GM19025 (cell line): Measurements from ENCODE around the gene ABHD16A.

Source experiments
- ATAC-seq: cut with Tn5 transposase; IDR thresholded peaks from one replicate; pipeline ENCODE4 v1.9.1; 2021; ENCODE audit warnings: mild to moderate bottlenecking, low read depth, moderate library complexity; ENCODE audit not compliant: unreplicated experiment

The ABHD16A gene

GRCh38 chr6:31663961-31664789 lies 38.9 kb downstream of the ABHD16A start:
- no peak for ATAC-seq

- no peak for ATAC-seq
Measured at GRCh38 chr6:31663126-31663960, 39.8 kb downstream of the ABHD16A start.

DNA sequence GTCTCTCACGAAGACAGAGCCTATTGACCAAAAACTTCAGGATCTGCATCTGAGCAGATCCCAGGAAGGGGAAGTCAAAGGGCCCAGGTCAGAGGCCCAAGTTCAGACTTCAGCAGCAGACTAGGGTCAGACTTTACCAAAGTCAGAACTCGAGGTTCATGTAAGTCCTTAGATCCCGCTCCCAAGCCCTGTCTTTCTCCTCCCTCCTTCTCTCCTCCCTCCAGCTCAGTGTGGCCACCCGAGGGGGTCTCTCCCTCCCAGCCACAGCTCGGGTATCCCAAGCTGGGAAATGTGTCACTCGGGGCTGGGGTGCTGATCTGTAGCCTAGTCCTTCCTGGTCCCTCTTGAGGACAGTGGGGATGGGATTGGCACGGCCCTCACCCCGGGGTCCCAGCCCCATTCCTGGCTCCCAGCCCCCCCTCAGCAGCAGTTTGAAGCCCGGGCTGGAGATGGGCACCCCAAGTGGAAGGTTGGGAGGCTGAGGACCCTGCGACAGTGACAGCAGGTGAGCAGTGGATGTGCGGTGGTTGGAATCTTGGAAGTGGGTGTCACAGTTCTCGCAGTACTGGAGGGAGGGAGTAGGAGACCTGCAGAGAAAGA lies 40.9 kb downstream of the ABHD16A start:
- no peak for ATAC-seq

DNA sequence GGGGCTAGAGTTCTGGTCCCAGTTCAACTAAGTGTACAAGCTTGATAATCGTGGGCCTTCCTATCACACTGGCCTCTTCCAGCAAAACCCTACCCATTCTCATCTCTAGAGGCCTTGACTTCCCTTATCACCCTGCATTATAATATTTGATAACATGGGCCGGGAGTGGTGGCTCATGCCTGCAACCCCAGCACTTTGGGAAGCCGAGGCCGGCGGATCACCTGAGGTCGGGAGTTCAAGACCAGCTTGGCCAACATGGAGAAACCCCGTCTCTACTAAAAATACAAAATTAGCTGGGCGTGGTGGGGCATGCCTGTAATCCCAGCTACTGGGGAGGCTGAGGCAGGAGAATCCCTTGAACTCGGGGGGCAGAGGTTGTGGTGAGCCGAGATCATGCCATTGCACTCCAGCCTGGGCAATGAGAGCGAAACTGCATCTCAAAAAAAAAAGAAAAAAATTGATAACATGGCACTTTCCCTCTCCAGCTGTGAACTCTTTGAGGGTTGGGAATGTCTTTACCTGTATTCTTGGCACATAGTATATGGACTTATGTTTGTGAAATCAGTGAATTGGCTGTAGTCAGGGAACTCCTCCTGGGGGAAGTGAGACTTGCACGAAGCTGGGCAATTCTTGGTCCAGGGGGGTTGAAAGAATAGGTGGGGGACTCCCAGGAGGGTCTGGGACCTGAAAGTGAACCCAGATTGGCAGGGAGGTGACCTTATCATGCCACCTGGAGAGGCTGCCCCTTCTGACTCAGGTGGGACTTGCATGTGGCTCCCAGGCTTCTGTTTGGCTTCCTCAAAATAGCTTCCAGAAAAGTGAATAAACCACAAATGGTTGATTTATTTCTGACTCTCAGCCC lies 41.6 kb downstream of the ABHD16A start:
- no peak for ATAC-seq

DNA sequence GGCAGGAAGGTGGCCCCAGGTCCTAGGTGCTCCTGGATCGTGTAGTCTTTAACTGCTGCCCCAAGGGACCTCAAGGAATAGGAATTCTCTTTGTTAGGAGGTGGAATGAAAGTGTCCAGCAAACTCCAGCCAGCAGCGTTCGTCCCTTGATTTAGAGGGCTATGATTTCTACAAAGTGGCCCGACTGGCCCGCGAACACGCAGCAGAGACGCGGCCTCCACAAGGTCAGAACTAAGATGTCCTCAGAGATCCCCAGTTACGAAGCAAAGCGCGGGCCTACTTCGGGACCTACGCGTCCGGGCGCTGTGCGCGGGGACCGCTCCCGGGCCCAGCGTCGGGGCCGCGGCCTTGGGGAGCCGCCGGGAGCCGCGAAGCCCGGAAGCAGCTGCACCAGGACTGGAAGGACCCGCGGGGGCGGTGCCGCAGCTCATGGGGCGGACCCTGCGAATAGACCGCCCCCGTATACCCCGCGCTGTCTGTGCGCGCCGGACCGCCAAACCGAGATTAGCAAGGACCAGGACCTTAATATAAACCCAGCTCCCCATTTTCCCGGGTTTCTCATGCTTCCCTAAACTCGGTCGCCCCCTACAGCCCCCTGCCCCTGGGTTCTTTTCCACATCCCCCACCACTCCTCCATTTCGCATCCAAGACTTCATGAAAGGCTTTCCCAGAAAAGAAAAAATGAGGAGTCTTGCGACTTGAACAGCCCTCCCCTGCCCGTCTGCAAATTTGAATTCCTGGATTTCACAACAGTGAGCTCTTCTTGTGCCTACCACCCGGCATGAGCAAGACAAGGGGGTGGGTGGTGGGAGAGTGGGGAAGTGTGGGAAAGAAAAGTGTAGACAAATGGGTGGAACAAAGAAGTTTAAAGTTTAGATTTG lies 42.5 kb downstream of the ABHD16A start, which contains the start of gene C6orf47:
Gene C6orf47 (minus strand): TSS at position 398 of the 881 bp plus-strand sequence. CDS start 831 bp downstream, outside the sequence.
- peak; percentile 60 for ATAC-seq

DNA sequence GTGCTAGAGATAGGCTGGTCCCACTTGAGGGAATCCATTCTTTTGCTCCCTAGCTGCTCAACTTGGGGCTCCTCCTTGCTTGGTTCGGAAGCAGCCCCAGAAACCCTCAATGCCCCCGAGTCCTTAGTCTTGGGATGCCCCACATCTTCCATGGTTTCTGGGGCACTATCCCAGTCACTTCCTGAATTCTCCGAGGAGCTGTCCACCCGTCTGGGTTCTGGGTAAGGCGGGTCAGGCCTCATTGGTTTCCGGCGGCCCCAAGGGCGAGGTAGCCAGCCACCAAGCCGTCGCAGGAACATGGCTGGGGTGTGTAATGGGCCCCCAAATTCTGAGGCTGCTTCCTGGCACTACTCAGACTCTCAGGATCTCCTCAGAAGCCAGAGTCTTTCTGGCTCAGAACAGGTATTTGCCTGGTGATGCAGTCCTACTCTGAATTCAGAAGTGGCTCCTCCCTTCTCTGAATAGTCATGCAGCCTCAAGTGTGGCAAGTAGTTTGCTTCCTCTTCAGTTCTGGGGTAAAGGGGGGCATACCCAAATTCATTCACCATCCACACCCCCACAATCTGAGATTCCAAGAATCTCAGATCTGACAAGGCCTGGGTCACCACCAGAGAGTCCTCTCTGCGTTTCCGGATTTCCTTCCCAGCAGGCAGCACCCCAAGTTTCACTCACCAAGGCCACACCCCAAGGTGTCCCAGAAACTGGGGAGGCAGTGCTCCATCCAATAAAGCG lies 43.3 kb downstream of the ABHD16A start:
- ATAC-seq, result no peak

GRCh38 chr6:31658983-31659648 lies 44.0 kb downstream of the ABHD16A start:
- ATAC-seq, result no peak

DNA sequence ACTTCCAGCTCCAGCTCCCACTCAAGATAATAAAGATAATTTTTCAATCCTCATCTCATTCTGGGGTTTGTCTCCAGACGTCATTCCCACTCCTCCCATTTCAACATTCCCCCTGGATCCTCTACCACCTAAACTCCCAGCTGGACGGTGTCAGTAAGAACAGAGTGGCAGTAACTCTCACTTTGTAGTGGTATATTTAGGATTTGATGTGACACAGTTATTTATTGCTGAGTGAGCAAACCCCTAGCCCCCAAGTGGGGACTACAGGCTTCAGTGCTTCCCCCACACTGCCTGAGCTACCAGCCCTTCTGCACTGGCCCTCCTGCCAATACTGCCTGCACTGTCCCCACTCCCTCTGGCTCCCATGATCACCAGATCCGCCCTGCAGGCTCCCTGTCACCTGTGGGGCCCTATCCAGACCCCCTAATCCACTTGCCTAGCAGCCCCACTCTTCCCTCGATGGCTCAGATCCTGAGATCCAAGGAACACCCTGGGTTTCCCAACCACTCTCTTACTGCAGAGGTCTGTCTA lies 44.9 kb downstream of the ABHD16A start:
- no peak for ATAC-seq

DNA sequence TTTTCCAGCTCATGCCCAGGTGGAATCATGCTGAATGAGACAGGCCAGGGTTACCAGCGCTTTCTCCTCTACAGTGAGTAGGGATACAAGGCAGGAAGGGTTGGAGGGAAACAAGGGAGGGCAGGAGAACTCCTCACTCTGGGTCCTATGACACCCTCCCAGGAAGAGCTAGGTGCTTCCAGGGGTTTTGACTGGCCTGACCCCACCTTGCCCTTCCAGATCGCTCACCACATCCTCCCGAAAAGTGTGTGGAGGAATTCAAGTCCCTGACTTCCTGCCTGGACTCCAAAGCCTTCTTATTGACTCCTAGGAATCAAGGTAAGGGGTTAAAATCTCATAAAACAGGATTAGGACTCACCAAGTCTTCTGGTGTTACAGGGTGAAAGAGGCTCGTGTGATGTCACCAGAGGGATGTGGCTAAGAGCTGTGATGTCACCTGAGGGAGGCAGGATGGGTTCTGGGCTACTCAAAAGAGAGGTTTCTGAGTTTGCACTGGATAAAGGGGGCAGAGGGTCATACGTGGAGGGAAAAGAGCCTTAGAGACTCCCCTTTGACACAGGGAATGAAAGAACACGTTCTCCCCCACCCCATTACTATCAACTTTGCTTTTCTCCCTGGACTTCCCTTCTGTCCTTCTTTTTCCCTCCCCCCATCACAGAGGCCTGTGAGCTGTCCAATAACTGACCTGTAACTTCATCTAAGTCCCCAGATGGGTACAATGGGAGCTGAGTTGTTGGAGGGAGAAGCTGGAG lies 45.5 kb downstream of the ABHD16A start:
- no peak for ATAC-seq

DNA sequence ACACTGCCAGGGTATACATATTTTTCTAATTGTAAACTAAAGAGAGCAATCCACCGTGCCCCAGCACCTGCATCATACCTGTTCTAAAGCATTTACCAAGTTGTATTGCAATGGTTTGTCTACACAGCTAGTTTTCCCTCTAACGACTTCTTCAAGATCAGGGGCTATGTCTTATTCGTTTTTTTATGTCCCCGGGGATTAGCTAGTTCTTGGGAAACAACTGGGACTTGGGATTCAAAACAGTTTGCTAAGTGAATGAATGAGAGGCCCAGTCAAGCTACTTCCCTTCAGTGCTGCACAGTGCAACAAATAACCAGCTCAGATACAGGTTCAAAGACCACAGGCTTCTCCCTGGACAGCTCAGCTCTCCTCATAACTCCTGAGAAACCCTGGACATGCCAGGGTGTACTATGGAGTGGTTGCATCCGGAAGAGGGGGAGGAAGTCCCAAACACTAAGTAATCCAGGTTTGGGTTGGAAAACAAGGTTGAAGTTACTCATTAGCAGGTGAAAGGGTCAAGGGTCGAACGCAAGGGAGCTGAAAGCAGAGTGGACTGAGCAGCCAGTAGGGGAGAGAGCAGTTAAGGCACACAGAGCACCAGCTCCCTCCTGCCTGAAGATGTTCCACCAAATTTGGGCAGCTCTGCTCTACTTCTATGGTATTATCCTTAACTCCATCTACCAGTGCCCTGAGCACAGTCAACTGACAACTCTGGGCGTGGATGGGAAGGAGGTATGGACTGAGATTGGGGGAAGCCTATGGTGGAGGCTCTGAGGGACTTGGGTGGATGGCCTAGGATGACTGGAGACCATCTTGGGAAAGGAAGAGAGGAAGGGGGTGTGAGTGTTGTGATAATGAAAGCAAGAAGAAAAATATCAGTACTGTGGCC lies 47.5 kb downstream of the ABHD16A start, which contains the start of gene APOM:
Gene APOM (plus strand): TSS at position 546 of the 889 bp plus-strand sequence. CDS start 73 bp downstream, at position 619.
- ATAC-seq, result no peak

DNA sequence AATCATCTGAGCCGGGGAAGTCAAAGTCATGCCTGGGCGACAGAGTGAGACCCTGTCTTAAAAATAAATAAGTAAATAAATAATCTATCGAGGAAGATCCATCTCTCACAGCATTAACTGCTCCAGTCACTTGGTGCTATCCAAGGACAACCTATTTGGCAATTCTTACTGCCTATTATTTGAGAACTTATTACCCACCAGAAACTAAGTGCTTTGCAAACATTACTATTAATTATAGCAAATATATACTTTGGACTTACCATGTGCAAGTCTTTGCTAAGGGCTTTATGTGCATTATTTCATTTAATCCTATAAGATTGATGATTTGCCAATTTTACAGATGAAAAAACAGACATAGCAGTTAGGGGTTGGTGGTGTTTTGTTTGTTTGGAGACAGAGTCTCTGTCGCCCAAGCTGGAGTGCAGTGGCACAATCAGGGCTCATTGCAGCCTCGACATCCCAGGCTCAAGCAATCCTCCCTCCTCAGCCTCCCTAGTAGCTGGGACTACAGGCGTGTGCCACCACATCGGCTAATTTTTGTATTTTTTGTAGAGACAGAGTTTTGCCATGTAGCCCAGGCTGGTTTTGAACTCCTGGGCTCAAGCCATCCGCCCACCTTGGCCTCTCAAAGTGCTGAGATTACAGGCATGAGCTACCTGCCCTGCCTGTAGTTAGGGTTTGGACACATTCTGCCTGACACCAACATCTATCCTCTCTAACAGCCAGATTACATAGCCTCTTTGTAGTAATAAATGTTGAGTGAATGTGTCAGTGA lies 48.4 kb downstream of the ABHD16A start:
- ATAC-seq, result no peak

- peak; percentile 50 for ATAC-seq
Measured at GRCh38 chr6:31652925-31653724, 50.0 kb downstream of the ABHD16A start.

DNA sequence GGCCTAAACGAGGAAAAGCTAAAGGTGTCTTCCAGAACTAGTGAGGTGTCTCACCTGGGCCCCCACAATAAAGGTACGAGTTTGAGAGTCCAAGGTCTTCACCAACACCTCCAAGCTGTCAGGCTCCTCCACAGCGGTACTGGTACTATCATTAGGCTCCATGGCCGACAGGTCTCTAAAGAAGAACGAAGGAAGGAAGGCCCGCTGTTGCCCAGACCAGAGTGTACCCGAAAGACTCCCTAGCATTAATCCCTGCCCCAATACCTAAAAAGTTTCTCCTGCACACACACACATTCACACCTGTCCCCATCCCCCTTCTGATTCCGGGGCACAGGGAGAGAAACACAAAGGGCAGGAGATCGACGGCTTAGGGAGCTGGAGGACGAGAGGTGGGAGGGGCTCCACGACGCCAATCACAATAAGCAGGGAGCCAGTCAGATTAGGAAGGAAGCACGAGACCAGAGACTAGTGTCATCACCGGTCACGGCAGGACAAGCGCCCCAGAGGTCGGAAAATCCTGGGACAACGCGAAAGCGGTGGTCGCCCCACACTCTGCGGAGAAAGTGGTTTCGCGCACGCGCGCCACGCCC lies 51.4 kb downstream of the ABHD16A start:
- ATAC-seq, result peak; percentile 20

- no peak for ATAC-seq
Measured at GRCh38 chr6:31645325-31645724, 57.8 kb downstream of the ABHD16A start.
